Activated CD8-positive, alpha-beta memory T cell treated with anti-CD3 and anti-CD28 coated beads, Interleukin-2, amount 50 U/mL, for 24 hours (primary cell): Measurements from ENCODE around the gene PMCH.
"Not testable (repeated sequence)": the region's sequence is repeated elsewhere in the genome, so short reads cannot be mapped to it uniquely, and the experiment has no call there.

Experiments used
- DNase-seq: peaks from one replicate; pipeline ENCODE4 v3.0.0-alpha.2; 2020; ENCODE audit errors: extremely low read depth

The PMCH gene, protein sequence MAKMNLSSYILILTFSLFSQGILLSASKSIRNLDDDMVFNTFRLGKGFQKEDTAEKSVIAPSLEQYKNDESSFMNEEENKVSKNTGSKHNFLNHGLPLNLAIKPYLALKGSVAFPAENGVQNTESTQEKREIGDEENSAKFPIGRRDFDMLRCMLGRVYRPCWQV

DNA sequence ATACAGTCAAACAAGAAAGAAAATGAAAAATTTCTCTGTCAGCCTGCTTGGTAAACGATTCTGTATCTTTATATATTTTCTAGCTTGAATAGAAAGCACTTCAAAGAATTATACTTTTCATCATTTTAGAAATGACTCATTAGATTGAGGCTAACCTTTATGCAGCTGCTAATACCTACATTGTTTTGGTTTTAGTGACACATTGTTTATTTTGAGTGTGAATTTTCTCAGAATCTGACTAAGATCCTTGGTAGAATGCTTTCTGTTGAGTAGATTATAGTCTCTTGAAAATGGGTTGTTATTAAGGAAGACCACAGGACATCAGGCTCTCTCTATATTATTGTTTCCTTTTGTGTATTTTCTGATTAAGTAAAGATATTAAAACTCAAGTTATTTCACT is at the start of gene PMCH:
PMCH (minus strand) TSS at position 45 of the 400 bp plus-strand sequence. CDS start 63 bp downstream, outside the sequence.
- DNase-seq = no peak

DNA sequence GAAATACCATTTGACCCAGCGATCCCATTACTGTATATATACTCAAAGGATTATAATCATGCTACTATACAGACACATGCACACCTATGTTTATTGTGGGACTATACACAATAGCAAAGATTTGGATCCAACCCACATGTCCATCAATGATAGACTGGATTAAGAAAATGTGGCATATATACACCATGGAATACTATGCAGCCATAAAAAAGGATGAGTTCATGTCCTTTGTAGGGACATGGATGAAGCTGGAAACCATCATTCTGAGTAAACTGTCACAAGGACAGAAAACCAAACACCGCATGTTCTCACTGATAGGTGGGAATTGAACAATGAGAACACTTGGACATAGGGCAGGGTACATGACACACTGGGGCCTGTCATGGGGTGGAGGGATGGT is 43.2 kb upstream of the PMCH start:
- not testable (repeated sequence) for DNase-seq

DNA sequence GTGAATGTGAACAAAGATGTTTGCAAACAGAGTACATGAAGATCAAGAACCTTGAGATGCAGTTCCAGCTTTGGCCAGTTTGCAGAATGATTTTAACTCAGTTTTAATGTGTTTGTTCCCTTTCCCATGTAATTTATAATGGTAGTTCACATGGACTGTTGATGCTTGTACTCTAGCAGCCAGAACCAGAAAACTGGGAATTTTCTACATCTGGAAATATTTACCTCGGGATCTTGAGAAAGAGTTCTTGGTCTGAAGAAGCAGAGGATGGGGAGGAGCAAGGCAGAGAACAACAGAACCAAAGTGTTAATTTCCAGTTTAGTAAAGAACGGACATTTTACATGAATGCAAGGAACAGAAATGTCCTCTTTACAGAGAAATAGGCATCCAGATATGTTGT is 37.0 kb upstream of the PMCH start:
- DNase-seq = no peak

DNA sequence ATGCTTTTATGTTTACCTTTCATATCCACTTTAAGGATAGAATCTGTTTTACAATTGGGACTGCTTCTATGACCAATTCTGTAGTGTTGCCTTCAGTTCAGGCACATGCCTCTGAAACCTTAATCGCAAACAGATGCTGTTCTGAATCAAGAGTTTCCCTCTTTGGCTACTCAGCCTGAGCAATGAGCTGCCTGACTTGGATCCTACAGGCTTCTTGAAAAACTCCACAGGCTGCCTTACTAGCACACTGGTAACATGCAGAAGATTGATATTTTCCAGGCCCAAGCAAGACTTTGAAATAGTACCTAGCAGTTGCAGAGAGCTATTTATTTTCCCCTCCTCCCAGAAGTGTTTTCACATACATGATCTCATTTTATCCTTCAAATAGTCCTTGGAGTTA is 34.8 kb upstream of the PMCH start:
- DNase-seq = no peak

DNA sequence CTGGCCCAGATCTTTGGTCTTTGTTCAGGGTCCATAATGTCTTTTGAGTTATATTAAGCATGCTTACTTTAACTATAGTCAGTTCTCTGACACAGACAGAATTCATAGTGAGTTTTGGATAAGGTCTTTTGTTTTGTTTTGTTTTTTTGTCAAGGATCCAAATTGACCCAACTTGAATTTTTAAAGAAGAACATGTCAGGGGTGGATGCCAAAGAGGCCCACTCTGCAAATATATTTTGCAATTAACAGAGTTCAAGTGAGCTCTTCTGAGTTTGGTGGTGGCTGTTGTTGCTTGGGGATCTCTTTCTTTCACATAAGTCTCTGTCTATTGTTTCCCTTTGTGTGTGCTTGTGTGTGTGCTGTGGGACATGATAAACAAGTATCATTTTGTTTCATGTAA is 34.4 kb upstream of the PMCH start:
- no peak for DNase-seq

DNA sequence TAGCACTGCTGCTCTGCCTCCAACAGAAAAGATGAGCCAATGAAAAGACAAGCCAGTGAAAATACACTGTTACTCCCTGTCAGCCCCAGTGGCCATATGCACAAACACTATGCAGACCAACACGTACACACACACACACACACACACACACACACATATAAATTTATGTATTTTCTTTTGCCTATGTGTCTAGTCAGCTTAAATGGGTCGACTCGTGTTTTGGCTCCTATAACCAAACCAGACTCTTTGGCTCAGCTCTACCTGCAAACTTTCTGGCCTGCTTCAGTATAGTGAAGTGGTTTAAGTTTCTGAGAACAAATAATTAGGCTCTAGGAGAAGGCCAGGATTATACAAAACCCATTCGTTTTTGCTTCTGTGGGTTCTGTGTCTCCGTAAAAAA is 30.3 kb upstream of the PMCH start:
- no peak for DNase-seq

DNA sequence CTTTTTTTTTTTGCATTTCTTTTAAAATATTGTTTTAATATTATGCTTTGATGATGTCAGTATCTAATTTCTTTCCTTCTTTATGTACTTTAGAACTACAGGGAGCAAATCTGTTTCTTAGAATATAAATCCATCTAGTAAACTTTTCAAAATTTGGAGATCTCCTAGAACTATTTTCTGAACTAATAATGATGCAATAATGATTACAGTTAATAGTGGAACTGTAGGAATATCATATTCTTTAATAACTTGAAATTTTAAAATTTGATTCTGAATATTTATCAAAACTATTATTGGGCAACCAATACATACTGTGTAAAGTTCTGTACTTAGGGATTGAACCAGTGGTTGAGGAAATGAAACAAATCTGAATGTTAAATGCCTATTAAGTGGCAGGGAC is 23.1 kb upstream of the PMCH start:
- no peak for DNase-seq

DNA sequence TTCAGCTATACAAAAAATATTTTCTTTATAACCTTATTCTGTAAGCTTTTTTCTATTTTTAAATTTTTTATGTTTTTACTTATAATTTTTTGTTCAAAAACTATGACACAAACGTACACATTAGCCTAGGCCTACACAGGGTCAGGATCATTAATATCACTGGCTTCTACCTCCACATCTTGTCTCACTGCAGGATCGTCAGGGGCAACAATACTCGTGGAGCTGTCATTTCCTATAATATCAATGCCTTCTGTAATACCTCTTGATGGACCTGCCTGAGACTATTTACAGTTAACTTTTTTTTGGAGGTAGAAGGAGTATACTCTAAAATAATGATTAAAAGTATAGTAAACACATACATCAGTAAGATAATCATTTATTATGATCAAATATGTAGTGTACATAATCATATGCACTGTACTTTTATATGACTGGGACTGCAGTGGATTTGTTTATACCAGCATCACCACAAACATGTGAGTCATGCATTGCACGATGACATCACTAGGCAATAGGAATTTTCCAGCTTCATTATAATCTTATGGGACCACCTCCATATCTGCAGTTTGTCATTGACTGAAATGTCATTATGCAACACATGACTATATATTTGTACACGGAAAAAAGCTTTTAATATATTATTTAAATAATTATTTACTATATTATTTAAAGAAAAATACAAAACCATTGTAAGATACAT is 18.5 kb upstream of the PMCH start:
- no peak for DNase-seq

DNA sequence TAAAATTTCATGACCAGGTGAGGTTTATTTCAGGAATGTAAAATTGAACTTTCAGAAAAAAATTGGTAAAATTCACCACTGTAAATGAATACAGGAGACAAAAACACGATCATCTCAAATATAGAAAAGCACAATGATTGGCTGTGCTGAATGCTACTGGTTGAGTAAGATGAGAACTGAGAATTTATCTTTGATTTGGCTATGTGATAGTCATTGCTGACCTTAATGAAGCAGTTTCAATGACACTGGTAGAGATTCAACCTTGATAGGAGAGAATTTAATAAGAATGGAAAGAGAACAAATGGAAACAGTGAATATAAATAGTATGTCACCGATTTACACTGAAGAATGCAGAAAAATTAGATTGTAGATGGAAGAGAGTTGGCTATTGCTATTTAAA is 6.4 kb upstream of the PMCH start:
- DNase-seq = no peak

DNA sequence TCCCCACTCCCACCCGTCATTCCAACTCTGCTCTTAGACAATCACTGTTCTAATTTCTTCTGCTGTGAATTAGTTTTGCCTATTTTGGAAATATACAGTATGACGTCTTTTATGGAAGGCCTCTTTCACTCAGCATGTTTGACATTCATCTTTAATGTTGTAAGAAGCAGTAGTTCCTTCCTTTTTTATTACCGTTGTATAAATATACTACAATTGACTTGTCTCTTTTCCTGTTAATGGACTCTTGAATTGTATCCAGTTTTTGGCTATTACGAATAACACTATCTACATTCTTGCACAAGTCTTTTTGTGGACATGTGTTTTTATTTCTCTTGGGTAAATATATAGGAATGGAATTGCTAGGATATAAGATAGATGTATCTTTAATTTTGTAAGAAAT is 4.9 kb upstream of the PMCH start:
- DNase-seq = no peak

DNA sequence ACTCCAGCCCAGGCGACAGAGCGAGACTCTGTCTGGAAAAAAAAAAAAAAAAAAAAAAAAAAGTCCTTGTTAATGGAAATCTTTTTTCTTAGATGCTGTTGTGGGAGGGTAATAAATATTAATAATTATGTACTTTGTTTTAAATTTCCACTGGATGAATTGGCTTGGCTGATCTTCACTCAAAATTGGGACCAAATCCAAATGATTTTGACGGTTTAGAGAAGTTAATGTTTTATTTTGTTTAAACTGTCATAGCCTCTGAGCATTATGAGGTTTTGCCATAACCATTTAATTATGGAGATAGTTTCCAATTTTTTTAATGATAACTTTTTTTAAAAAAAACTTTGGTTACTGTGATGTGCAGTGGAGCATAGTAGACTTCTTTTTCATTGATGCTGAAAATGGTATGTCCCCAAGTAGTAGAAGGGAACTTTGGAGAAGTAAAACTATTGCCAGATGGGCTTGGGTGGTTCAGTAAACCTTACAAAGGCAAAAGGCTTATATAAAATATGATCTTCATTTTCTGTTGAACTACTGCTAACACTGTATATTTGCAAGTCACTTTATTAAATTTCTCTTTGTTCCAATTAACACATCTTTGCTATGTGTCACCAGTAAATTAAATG is 3.9 kb upstream of the PMCH start:
- DNase-seq = no peak

DNA sequence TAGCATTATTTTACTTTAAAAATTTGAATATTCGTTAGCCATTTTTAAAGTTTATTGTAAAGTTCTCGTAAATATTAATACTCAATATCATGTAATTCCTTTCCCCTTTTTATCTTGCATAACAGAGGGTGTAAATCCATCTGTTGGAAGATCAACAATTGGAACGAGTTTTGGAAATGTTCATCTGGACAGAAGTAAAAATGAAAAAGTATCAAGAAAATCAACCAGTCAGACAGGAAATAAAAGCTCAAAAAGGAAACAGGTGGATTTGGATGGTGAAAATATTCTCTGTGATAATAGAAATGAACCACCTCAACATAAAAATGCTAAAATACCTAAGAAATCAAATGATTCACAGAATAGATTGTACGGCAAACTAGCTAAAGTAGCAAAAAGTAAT is 1.8 kb downstream of the PMCH start:
- DNase-seq = no peak

DNA sequence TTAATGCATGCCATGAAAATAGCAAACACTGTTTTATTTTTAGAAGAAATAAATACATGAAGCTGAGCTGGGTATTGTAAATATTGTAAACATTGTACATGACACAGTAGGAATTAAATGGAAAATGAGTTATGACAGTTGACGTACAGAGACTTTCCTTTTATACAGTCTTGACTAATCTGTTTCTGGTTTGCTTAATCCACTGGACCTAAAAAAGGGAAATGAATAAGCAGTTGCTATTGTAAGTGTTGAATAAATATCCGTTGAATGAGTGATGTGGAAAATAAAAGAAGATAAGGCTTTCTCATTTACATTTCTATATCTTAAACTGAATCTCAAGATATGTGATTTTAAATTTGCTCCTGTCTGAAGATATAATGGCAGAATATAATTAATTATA is 15.0 kb downstream of the PMCH start:
- DNase-seq = no peak

DNA sequence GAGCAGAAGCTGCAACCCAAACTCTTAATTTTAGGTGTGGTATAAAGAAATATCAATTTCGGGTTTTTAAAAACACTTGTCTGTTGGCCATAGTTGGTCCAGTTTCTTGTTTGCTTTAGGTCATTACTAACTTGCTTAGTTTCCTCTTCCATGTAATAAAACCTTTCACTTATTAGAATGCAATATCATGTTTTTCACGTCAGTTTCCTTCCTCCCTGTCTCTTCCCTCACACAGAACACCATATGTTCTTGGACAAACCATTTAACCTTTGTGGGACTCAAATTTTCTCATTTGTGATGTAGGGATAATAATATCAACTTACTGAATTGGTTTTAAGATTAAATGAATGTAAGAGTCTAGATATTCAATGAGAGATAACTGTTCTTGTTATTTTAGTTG is 22.9 kb downstream of the PMCH start:
- DNase-seq = no peak

DNA sequence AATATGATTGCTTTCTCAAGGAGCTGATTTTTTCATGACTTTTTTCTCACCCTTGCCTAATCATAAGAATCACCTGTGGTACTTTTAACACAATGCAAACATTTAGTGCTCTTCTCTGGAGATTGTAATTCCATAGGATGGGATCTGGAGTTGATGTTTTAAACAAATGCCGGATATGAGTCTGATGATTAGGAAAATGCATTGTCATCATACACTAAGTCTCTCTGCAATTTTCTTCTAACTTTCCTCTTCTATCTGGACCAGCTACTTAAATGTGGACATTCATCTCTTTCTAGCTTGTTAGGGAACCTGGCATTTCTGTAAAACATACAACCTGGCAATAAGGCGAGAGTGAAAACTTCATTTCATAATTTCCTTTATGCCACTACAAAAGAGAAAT is 23.5 kb downstream of the PMCH start:
- no peak for DNase-seq

DNA sequence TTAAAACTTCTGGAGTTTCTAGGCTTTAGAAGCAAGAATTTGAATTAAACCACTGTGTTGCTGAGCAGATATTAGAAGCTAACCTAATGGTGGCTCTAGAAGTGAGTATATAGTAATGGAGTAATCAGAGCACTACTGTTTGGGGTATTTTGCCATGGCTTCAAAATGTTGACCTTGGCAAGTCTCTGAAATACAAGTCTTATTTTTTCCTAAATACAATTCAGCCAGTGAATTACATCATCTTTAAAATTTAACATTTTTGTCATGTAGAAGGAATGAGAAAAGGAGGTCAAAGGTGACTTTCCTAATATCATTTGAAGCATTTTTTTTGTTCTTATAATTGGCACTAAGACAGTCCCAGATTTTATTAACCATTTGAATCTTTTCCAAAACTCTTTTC is 25.2 kb downstream of the PMCH start:
- DNase-seq = no peak

DNA sequence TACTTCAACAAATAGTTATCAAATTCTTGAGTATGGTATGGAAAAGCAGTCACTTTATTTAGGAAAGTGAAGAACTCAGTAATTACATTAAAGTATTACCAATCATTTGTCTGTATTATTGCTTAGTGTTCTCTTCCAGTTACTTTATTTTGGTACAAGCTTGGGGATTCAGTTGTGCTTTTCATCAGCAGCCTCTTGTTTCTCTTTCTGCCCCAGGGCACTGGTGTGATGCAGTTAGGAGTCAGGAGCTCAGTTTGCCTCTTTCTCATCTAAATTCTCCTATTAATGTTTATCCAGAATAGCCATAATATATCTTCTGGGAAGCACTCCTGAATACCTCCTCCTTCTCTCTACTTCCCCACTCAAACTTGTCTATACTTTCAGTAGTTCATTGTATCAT is 25.7 kb downstream of the PMCH start:
- no peak for DNase-seq

DNA sequence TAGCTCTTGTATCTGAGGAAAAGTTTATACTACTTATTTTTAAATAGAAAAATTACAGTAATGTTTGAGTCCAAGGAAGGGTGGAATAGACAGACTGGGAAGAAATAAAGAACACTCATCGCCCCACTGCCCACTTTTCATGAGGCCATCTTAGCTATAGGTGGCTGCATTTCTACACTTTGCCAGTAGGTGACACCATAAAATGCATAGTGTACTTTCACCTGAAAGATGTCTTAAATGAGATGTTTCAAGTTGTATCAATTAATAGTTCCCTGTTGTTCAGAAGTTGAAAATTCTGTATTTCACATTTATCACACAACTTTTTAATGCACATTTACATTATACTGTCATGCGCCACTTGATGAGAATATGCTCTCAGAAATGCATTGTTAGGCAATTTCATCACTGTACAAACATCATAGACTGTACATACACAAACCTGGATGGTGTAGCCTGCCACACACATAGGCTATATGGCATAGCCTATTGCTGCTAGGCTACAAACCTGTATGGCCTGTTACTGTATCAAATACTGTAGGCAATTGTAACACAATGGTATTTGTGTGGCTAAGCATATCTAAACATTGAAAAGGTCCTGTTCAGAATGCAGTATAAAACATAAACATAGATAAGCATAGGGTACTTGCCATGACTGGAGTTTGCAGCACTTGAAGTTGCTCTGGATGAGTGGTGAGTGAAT is 27.6 kb downstream of the PMCH start:
- no peak for DNase-seq

DNA sequence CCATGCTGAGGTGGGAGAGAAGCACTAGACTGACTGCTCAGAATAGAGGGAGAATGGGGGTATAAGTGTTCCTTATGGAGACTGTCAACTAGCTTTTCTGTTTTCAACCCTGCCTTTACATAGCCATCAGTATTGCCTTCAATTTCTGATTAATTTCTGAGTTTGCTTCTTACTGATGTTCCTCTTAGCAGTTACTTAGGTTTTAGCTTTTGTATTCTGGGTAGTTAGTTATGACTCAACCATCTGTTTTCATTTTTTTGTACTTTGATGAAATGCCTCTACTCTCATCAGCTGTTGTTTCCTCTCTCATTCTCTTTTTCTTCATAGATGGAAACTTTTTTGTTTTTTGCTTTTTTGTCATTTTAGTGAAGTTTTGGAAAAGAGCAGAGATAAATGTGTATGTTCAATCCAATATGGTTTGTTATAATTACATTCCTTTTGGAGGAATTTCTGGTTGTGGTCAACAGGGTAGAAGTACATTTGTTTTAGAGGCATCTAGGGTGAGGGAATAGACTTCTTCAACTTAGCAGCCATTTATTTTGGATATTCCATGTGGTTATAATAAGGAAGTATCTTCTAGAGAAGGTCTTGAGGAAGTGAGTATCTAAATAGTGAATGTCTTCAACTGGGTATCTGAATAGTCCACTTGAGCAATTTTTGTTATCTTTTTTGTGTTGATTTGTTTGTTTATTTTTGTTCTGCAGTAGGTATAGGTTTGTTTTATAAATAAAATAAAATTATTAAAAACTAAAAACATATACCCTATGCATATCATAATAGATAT is 29.6 kb downstream of the PMCH start:
- DNase-seq = no peak

DNA sequence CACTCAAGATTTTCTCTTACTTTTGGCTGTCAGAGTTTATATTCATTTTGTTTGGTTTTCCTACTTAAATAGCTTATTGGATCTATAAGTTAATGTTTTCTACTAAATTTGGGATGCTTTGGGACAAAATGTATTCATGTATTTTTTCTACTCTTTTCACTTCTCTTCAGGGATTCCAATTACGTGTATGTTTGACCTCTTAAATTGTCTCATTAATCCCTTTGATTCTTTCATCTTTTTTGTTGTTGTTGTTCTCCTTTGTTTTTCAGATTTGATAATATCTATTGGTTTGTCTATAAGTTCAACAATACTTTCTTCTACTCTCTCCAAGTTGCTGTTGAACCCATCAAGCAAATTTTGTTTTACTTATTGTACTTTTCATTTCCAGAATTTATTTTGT is 34.2 kb downstream of the PMCH start:
- no peak for DNase-seq

DNA sequence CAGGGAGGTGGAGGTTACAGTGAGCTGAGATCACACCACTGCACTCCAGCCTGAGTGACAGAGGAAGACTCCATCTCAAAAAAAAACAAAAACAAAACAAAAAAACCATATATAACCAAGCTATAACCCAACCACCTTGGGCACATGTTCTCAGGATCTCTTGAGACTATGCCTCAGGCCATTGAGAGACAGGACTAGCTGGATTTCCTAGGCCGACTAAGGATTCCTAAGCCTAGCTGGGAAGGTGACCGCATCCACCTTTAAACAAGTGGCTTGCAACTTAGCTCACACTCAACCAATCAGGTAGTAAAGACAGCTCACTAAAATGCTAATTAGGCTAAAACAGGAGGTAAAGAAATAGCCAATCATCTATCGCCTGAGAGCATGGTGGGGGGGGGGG is 42.4 kb downstream of the PMCH start:
- not testable (repeated sequence) for DNase-seq

DNA sequence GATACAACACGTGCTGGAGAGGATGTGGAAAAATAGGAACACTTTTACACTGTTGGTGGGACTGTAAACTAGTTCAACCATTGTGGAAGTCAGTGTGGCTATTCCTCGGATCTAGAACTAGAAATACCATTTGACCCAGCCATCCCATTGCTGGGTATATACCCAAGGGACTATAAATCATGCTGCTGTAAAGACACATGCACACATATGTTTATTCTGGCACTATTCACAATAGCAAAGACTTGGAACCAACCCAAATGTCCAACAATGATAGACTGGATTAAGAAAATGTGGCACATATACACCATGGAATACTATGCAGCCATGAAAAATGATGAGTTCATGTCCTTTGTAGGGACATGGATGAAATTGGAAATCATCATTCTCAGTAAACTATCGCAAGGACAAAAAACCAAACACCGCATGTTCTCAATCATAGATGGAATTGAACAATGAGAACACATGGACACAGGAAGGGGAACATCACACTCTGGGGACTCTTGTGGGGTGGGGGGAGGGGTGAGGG is 50.5 kb downstream of the PMCH start:
- DNase-seq = not testable (repeated sequence)
